ACC112 (cell line): Measurements from ENCODE around the gene MYLK4.

ENCODE experiments used
- H2AFZ ChIP-seq: fragments of 200-600 bp; sonication (generic); one replicate; pipeline ENCODE4 v1.6.0; 2017; ENCODE audit warnings: antibody characterized with exemption, low read length; ENCODE audit not compliant: unreplicated experiment
- H3K27ac ChIP-seq: fragments of 200-600 bp; sonication (generic); 2 replicates; pipeline ENCODE4 v1.5.1; 2014; ENCODE audit warnings: low read depth, mild to moderate bottlenecking, antibody characterized with exemption, low read length, moderate library complexity
- H3K27me3 ChIP-seq: fragments of 200-600 bp; sonication (generic); 2 replicates; pipeline ENCODE4 v1.6.1; 2014; ENCODE audit warnings: mild to moderate bottlenecking, antibody characterized with exemption, low read length, moderate library complexity, mixed read lengths; ENCODE audit not compliant: insufficient read depth
- H3K36me3 ChIP-seq: fragments of 200-600 bp; sonication (generic); 2 replicates; pipeline ENCODE4 v1.6.1; 2016; ENCODE audit warnings: mild to moderate bottlenecking, antibody characterized with exemption, low read length, moderate library complexity, mixed read lengths; ENCODE audit not compliant: insufficient read depth
- H3K4me1 ChIP-seq: fragments of 200-600 bp; sonication (generic); one replicate; pipeline ENCODE4 v1.6.1; 2016; ENCODE audit warnings: low read length, mixed read lengths; ENCODE audit not compliant: insufficient read depth, unreplicated experiment, control insufficient read depth
- H3K4me3 ChIP-seq: fragments of 200-600 bp; sonication (generic); 2 replicates; pipeline ENCODE4 v1.5.1; 2014; ENCODE audit warnings: mild to moderate bottlenecking, low read depth, low read length
- H3K79me2 ChIP-seq: fragments of 200-600 bp; sonication (generic); one replicate; pipeline ENCODE4 v1.6.0; 2016; ENCODE audit warnings: low read length; ENCODE audit not compliant: control insufficient read depth, unreplicated experiment, insufficient read depth

Gene MYLK4

GRCh38 chr6:2640551-2640950 lies 110.2 kb downstream of the MYLK4 start:
- H2AFZ ChIP-seq = no peak overlapping the region
- H3K36me3 ChIP-seq = no peaks in the 10 kb centered on the region
- no peak overlapping the region for H3K27ac ChIP-seq
- no peak overlapping the region for H3K4me3 ChIP-seq
- H3K79me2 ChIP-seq = no peaks in the 10 kb centered on the region
- peaks cover 28% of the 10 kb centered on the region for H3K27me3 ChIP-seq
- no peaks in the 10 kb centered on the region for H3K4me1 ChIP-seq

DNA sequence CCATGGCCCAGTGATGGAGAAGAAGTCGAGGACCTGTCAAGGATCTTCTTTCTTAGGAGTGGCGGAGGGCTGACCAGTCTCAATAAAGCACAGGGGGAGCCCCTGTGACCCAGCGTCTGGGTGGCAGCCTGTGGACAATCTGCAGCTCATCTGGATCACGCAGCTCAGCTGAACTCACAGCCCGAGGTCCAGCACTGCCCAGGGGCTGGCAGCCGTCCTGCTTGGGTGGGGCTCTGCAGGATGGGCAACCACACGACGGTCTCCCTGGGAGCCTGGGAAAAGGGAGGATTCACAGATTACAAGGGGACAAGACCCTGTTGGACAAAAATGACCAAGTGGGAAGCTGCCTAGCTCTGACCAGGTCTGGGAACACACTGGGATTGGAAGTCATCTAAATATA lies 110.8 kb downstream of the MYLK4 start:
- no peaks in the 10 kb centered on the region for H3K79me2 ChIP-seq
- no peak overlapping the region for H3K27ac ChIP-seq
- no peak overlapping the region for H2AFZ ChIP-seq
- peaks cover 28% of the 10 kb centered on the region for H3K27me3 ChIP-seq
- no peaks in the 10 kb centered on the region for H3K36me3 ChIP-seq
- peaks cover 2% of the 10 kb centered on the region for H3K4me1 ChIP-seq
- H3K4me3 ChIP-seq = no peak overlapping the region

GRCh38 chr6:2639167-2639566 lies 111.6 kb downstream of the MYLK4 start:
- Histone ChIP-seq H3K4me3 (no peak overlapping the region), H3K27me3 (peaks cover 22% of the 10 kb centered on the region), H3K79me2 (no peaks in the 10 kb centered on the region), H3K27ac (no peak overlapping the region), H3K36me3 (no peaks in the 10 kb centered on the region), H2AFZ (no peak overlapping the region), H3K4me1 (peaks cover 5% of the 10 kb centered on the region)

GRCh38 chr6:2636672-2637071 lies 114.0 kb downstream of the MYLK4 start:
- no peaks in the 10 kb centered on the region for H3K36me3 ChIP-seq
- H2AFZ ChIP-seq = no peak overlapping the region
- H3K27ac ChIP-seq = no peak overlapping the region
- no peak overlapping the region for H3K4me3 ChIP-seq
- peaks cover 23% of the 10 kb centered on the region for H3K4me1 ChIP-seq
- H3K27me3 ChIP-seq = peaks cover 6% of the 10 kb centered on the region; the same call in 1 of the 2 replicates
- H3K79me2 ChIP-seq = no peaks in the 10 kb centered on the region

- Histone ChIP-seq H3K4me1 (peaks cover 31% of the 10 kb centered on the region), H3K36me3 (no peaks in the 10 kb centered on the region), H3K79me2 (no peaks in the 10 kb centered on the region), H3K27me3 (no peaks in the 10 kb centered on the region; the same call in 1 of the 2 replicates), H2AFZ (no peak overlapping the region), H3K27ac (no peak overlapping the region), H3K4me3 (no peak overlapping the region)
These were observed 114.8 kb downstream of the MYLK4 start for GRCh38 chr6:2635911-2636310.

DNA sequence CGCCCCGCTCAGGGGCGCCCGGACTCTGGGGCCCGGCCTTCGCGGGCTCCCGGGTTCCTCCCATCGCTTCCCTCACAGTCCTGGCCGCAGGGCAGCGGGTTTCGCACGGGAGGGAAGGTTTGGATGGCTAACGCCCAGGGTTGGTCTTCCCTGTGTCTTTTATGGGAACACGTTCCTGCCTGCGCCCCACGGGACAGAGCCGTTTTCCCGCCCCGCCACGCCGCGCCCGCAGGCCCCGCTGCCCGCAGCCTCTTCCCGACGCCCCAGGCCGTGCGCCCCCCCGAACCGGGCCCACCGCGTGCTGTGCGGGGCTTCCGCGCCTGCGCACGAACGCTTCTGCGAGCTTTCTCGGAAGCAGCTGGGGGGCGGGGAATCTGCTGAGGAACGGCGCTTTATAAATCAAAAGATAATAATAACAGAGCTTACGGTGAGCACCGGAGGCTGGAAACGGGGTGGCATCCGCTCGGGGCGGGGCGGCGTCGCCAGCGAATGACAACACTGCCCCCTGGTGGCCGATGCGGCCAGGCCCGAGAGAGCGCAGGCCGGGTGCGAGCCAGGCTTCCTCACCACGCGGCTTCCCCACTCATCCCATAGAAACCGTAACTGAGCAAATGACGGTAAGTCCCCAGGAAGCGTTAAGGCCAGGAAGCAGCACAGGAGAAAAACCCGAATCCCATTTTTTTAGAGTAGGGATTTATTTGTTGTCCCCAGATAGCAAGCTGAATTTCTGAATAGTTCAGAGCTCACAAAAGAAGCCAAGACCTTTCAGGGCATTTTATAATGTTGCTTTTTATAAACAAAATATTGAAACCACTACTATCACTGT lies 116.4 kb downstream of the MYLK4 start:
- Histone ChIP-seq H3K27ac (peak overlapping the region; percentile 51), H3K27me3 (no peaks in the 10 kb centered on the region), H3K79me2 (no peaks in the 10 kb centered on the region), H3K4me3 (peak overlapping the region; percentile 74), H2AFZ (peak overlapping the region; percentile 97), H3K36me3 (no peaks in the 10 kb centered on the region), H3K4me1 (peaks cover 42% of the 10 kb centered on the region)

GRCh38 chr6:2633736-2634135 lies 117.0 kb downstream of the MYLK4 start:
- Histone ChIP-seq H3K4me3 (peak overlapping the region; percentile 74), H3K4me1 (peaks cover 42% of the 10 kb centered on the region), H3K79me2 (no peaks in the 10 kb centered on the region), H3K36me3 (no peaks in the 10 kb centered on the region), H3K27ac (peak overlapping the region; percentile 51), H2AFZ (peak overlapping the region; percentile 97), H3K27me3 (no peaks in the 10 kb centered on the region)

DNA sequence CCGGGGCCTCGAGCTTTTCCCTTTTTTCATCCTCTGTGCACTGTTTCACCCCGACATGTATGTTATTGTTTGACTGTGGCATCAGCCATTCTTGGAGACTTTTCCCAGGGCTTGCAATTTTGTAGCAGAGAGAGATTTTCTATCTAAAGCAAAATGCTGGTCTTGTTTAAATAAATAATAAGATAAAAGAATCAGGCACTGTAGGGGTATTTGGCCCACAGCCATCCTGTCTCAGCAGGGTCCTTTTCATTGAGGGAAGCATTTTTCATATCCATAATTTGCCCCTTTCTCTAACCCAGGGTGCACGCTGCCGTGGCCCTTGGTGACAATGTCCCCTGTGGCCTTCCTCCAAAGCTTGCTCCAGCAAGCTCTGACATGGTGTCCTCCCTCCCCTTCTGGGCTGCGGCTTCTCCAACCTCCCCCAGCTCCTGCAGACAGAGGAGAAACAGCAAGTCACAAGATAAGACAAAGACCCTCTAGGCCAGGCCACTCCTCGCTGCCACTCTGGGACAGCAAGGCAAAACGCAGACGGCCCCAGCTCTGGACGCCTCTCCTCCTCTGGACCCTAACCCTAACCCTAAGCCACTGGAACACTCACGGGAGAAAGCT lies 117.6 kb downstream of the MYLK4 start:
- Histone ChIP-seq H3K4me3 (peak overlapping the region; percentile 74; the same call in 1 of the 2 replicates), H3K27ac (no peak overlapping the region), H3K79me2 (no peaks in the 10 kb centered on the region), H2AFZ (peak overlapping the region; percentile 97), H3K4me1 (peaks cover 42% of the 10 kb centered on the region), H3K36me3 (no peaks in the 10 kb centered on the region), H3K27me3 (no peaks in the 10 kb centered on the region)

GRCh38 chr6:2632368-2632767 lies 118.4 kb downstream of the MYLK4 start:
- Histone ChIP-seq H3K27ac (no peak overlapping the region), H3K36me3 (no peaks in the 10 kb centered on the region), H3K4me3 (no peak overlapping the region), H3K27me3 (no peaks in the 10 kb centered on the region), H3K4me1 (peaks cover 43% of the 10 kb centered on the region), H2AFZ (no peak overlapping the region), H3K79me2 (no peaks in the 10 kb centered on the region)

DNA sequence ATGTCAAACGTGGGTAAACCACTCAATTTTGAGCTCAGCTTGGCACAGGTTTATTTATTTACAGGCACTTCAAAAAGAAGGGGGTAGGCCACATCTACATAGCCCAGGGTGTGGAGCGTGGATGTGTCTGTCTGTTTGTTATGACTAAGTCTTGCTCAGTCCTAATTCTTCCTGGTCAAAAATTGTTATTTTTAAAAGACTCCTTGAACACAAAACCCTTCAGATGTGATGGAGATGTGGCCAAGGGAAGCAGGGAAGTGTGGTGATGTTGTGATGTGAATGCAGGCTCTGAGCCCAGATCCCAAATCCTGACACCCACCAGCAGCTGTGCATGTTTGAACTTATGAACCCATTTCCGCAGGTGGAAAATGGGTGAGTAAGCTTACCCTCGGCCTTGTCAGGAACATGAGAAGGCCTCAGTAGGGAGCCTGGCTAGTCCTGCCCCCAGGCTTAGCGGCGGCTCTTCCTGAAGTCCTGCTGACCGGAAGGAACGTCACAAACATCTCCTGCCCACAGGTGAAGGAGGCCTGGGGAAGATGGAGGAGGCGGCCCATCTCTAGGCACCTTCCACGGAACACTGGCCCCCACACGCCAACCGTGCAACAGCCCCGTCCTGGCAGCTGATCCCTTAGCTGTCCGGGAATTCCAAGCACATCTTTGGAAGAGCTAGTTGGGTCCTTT lies 119.7 kb downstream of the MYLK4 start:
- Histone ChIP-seq H3K4me1 (peaks cover 56% of the 10 kb centered on the region), H3K27ac (peak overlapping the region; percentile 92), H3K79me2 (no peaks in the 10 kb centered on the region), H3K4me3 (peak overlapping the region; percentile 25), H3K27me3 (no peaks in the 10 kb centered on the region), H2AFZ (no peak overlapping the region), H3K36me3 (no peaks in the 10 kb centered on the region)
